ENCODE measurements around the gene SYNE2.

The SYNE2 gene

GRCh38 chr14:64092338-64092737 lies 239.5 kb downstream of the SYNE2 start:
- no peak for DNase-seq (ENCODE audit: low read depth, low spot score)
- H3K4me3 ChIP-seq (ENCODE audit: low read depth, low read length), result no peak overlapping the region
- in situ Hi-C loops (cut with HindIII; ENCODE audit: low sequenced_read_pairs), result no loop called here
- TF ChIP-seq, protein P1, sequence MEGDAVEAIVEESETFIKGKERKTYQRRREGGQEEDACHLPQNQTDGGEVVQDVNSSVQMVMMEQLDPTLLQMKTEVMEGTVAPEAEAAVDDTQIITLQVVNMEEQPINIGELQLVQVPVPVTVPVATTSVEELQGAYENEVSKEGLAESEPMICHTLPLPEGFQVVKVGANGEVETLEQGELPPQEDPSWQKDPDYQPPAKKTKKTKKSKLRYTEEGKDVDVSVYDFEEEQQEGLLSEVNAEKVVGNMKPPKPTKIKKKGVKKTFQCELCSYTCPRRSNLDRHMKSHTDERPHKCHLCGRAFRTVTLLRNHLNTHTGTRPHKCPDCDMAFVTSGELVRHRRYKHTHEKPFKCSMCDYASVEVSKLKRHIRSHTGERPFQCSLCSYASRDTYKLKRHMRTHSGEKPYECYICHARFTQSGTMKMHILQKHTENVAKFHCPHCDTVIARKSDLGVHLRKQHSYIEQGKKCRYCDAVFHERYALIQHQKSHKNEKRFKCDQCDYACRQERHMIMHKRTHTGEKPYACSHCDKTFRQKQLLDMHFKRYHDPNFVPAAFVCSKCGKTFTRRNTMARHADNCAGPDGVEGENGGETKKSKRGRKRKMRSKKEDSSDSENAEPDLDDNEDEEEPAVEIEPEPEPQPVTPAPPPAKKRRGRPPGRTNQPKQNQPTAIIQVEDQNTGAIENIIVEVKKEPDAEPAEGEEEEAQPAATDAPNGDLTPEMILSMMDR (IDR thresholded peaks at IDR 0.05; ENCODE audit: low read depth, low read length), result no peak

- H3K4me3 ChIP-seq (ENCODE audit: low read depth, low read length), result no peak overlapping the region
- TF ChIP-seq, protein P1 (IDR thresholded peaks at IDR 0.05; ENCODE audit: low read depth, low read length), result no peak
- no peak for DNase-seq (ENCODE audit: low read depth, low spot score)
- in situ Hi-C loops (cut with HindIII; ENCODE audit: low sequenced_read_pairs), result no loop called here
Observed at GRCh38 chr14:64092940-64093339, 240.1 kb downstream of the SYNE2 start.

GRCh38 chr14:64095620-64096019 lies 242.8 kb downstream of the SYNE2 start:
- TF ChIP-seq, protein P1 (IDR thresholded peaks at IDR 0.05; ENCODE audit: low read depth, low read length), result no peak
- no peak overlapping the region for H3K4me3 ChIP-seq (ENCODE audit: low read depth, low read length)
- DNase-seq (ENCODE audit: low read depth, low spot score), result peak; percentile 41
- in situ Hi-C loops (cut with HindIII; ENCODE audit: low sequenced_read_pairs), result no loop called here

GRCh38 chr14:64098120-64098519 lies 245.3 kb downstream of the SYNE2 start:
- no peak for DNase-seq (ENCODE audit: low read depth, low spot score)
- TF ChIP-seq, protein P1 (IDR thresholded peaks at IDR 0.05; ENCODE audit: low read depth, low read length), result no peak
- in situ Hi-C loops (cut with HindIII; ENCODE audit: low sequenced_read_pairs), result no loop called here
- no peak overlapping the region for H3K4me3 ChIP-seq (ENCODE audit: low read depth, low read length)

DNA sequence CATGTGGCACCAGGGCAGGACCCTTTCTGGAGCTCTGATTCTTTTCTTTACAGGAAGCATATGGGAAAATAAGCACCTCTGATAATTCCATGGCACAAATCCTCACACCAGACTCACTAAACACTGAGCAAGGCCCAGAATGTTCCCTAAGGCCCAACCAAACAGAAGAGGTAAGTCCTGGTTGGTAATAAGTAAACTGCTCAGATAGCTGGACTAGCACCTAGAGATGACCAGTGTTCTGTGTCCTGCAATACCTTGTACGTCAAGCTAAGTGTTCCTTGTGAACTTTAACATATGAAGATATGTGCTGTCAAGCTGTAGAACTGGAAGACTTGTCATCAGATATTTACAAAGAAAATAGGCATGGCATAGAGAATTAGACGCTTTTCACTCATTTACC lies 254.6 kb downstream of the SYNE2 start:
- no peak for DNase-seq (ENCODE audit: low read depth, low spot score)
- H3K4me3 ChIP-seq (ENCODE audit: low read depth, low read length), result no peak overlapping the region
- TF ChIP-seq, protein P1 (IDR thresholded peaks at IDR 0.05; ENCODE audit: low read depth, low read length), result no peak
- in situ Hi-C loops (cut with HindIII; ENCODE audit: low sequenced_read_pairs), result no loop called here

DNA sequence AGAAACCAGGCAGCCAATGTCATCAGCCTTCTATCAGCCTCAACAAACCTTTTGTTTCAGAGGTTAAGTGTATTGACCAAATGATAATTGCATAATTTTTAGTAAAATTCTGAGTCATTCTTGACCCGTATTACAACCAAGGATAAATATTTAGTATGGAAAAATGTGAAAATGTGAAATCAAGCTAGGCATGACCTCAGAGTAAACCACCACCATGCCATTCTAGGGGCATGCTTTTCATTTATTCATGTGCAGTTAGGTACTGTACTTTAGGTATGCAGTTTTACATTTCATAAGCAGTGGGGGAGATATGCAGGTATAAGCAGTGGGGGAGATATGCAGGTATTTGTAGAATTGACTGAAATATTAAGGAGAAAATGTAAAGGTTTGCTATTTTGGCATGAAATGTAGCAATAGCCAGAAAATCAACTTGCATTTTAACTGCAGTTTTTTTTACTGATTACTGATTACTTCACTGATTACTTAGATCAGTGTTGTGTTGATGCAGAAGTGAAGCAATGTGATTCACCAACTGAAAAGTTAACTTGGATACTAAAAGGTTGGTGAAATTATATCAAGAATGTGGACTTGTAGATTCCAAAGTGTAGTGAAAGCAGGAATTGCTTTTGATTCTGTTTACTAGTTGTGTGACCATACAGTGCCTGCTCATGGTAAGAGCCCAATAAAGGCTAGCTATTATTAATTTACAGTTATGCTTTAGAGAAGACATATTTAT lies 257.2 kb downstream of the SYNE2 start:
- in situ Hi-C loops (cut with HindIII; ENCODE audit: low sequenced_read_pairs), result no loop called here
- TF ChIP-seq, protein P1 (IDR thresholded peaks at IDR 0.05; ENCODE audit: low read depth, low read length), result no peak

More for the DNA sequence above, 257.2 kb downstream of the SYNE2 start:
- H3K4me3 ChIP-seq (ENCODE audit: low read depth, low read length), result no peak overlapping the region
- no peak for DNase-seq (ENCODE audit: low read depth, low spot score)

Data from astrocyte of the spinal cord (primary cell).